ENCODE results near the gene LMF1. TPM values are rescaled to one million over a fixed set of nuclear protein-coding genes. Genes with fewer than 3 reads are reported as not detected.

Gene LMF1
- total and polyA plus RNA-seq, 2 of the 8 experiments (the other 6 are each of a cell fraction or from before 2014, with no cell fraction given) = 3.5 to 9.1 TPM

GRCh38 chr16:853306-853705, 117.5 kb downstream of the LMF1 start:
- no peak overlapping the region for H2BK12ac ChIP-seq (ENCODE audit: low read depth, low read length)
- H3K36me3 ChIP-seq (ENCODE audit: control insufficient read depth in 2 of 4, insufficient read depth in 4 of 4, low read length in 3 of 4) = no peaks in the 10 kb centered on the region; a peak in 1 of 8 replicates
- no peak overlapping the region for H2BK120ac ChIP-seq (replicated peaks; ENCODE audit: low read depth, low read length)
- no peak overlapping the region for H2AK5ac ChIP-seq (ENCODE audit: low read depth, low read length)
- H3K9ac ChIP-seq (replicated peaks in 1 of 4; ENCODE audit: extremely low read depth in 1 of 4, low read depth in 3 of 4, low read length in 3 of 4) = no peak overlapping the region
- H3K4me1 ChIP-seq (replicated peaks in 1 of 4; ENCODE audit: control insufficient read depth in 3 of 4, insufficient read depth in 4 of 4, low read length in 3 of 4) = no peaks in the 10 kb centered on the region
- no peak overlapping the region for H3K4me2 ChIP-seq (ENCODE audit: insufficient read depth in 1 of 2, low read depth in 2 of 2, low read length in 2 of 2)
- H3K79me1 ChIP-seq (ENCODE audit: low read depth, low read length) = no peaks in the 10 kb centered on the region
- H3K18ac ChIP-seq (ENCODE audit: extremely low read depth, low read length) = no peak overlapping the region
- H3K4ac ChIP-seq (replicated peaks; ENCODE audit: insufficient read length, low read depth, low read length) = no peak overlapping the region
- ChIA-PET POLR2A (ENCODE audit: partially characterized antibody) (no interaction called here), CTCF (ENCODE audit: partially characterized antibody) (interaction anchor here (1.0 to 1.4 kb wide), 2 partner anchors 9 to 205 kb away, joined by 3 read pairs; no protein-coding TSS in a partner anchor)
- FAIRE-seq = no peak
- TF ChIP-seq SP2 (IDR thresholded peaks at IDR 0.05; ENCODE audit: low read length) (no peak), ASH2L (IDR thresholded peaks at IDR 0.05; ENCODE audit: low read length) (no peak), POU5F1 (IDR thresholded peaks at IDR 0.05; ENCODE audit: low read depth, low read length) (no peak), ATF3 (IDR thresholded peaks at IDR 0.05; ENCODE audit: insufficient read depth, low read depth, low read length) (no peak)
- H3K23me2 ChIP-seq (ENCODE audit: low read depth, low read length) = no peaks in the 10 kb centered on the region
- WGBS, 2 experiments (ENCODE audit: extremely low coverage in 1 of 2, insufficient coverage in 1 of 2, insufficient read length in 1 of 2, insufficient replicate concordance in 2 of 2, low coverage in 1 of 2, low lambda C conversion rate in 2 of 2, missing lambda C conversion rate in 1 of 2) = 92% methylated on average over 10 of the region's 11 CpGs; no CpG with 5 or more reads in 1 of the 2 experiments
- no peak overlapping the region for H3K14ac ChIP-seq (ENCODE audit: insufficient read length)
- no peaks in the 10 kb centered on the region; a peak in 1 of 7 replicates for H3K27me3 ChIP-seq (replicated peaks in 1 of 4; ENCODE audit: control insufficient read depth in 3 of 4, extremely low read depth in 1 of 4, insufficient read depth in 3 of 4, low read length in 3 of 4)
- no peaks in the 10 kb centered on the region for H4K20me1 ChIP-seq (replicated peaks in 1 of 2; ENCODE audit: control insufficient read depth in 1 of 2, insufficient read depth in 2 of 2, low read length in 2 of 2)
- no peak overlapping the region for H3K23ac ChIP-seq (ENCODE audit: insufficient read length)
- H2AFZ ChIP-seq (ENCODE audit: low read length) = no peak overlapping the region
- H2BK15ac ChIP-seq (ENCODE audit: low read length) = no peak overlapping the region
- no peak overlapping the region for H3K4me3 ChIP-seq (ENCODE audit: extremely low read depth in 1 of 4, insufficient read depth in 2 of 4, low read depth in 3 of 4, low read length in 4 of 4)
- no peak overlapping the region for H4K91ac ChIP-seq (replicated peaks; ENCODE audit: insufficient read length, low read length)
- no peak overlapping the region for H2BK5ac ChIP-seq (ENCODE audit: low read depth, low read length)
- H4K5ac ChIP-seq (ENCODE audit: insufficient read length, low read depth, low read length) = no peak overlapping the region
- H4K8ac ChIP-seq (ENCODE audit: extremely low read depth, insufficient read depth, low read length) = no peak overlapping the region
- DNase-seq (ENCODE audit: low read depth in 1 of 2, low spot score in 2 of 2) = no peak
- no peak overlapping the region for H3K56ac ChIP-seq (replicated peaks; ENCODE audit: insufficient read length, low read depth, low read length)
- H2BK20ac ChIP-seq (ENCODE audit: low read length) = no peak overlapping the region
- H3K79me2 ChIP-seq (ENCODE audit: control insufficient read depth in 1 of 2, insufficient read depth in 2 of 2, low read length in 2 of 2) = no peaks in the 10 kb centered on the region
- H3K27ac ChIP-seq (ENCODE audit: low read depth, low read length) = no peak overlapping the region
- peaks cover 56 to 95% of the 10 kb centered on the region in 2 experiments for H3K9me3 ChIP-seq (ENCODE audit: insufficient read depth in 2 of 2, low read depth in 1 of 2, low read length in 1 of 2)

Measured in H1 (cell line).